GM23338 (cell line): ENCODE results near the gene STARD13. TPM values are rescaled to one million over a fixed set of nuclear protein-coding genes. Genes with fewer than 3 reads are reported as not detected.

Experiments used
- ATAC-seq: fragments of 200-7000 bp; cut with Tn5 transposase; 3 replicates; pipeline ENCODE4 v1.9.1; 2020
- DNase-seq: peaks from one replicate; pipeline ENCODE4 v3.0.0-alpha.2; 2015; ENCODE audit warnings: low spot score
- H2AFZ ChIP-seq: fragments of 200-600 bp; sonication (generic); 2 replicates; pipeline ENCODE4 v1.8.0; 2016; ENCODE audit warnings: antibody characterized with exemption, mild to moderate bottlenecking, moderate library complexity
- H3F3A ChIP-seq: fragments of 200-600 bp; sonication (generic); replicated peaks from 2 replicates; pipeline ENCODE4 v1.8.0; 2017; ENCODE audit warnings: antibody characterized with exemption, mixed run types, low read depth
- H3K27ac ChIP-seq: fragments of 200-600 bp; sonication (generic); 2 replicates; pipeline ENCODE4 v1.6.1; 2016; ENCODE audit warnings: low read depth
- H3K27me3 ChIP-seq: fragments of 200-600 bp; sonication (generic); 2 replicates; pipeline ENCODE4 v1.8.0; 2016; ENCODE audit warnings: mild to moderate bottlenecking, mixed run types, moderate library complexity; ENCODE audit not compliant: insufficient read depth
- H3K36me3 ChIP-seq: fragments of 200-600 bp; sonication (generic); 2 replicates; pipeline ENCODE4 v1.8.0; 2016; ENCODE audit warnings: mild to moderate bottlenecking; ENCODE audit not compliant: insufficient read depth
- H3K4me1 ChIP-seq: fragments of 200-600 bp; sonication (generic); 2 replicates; pipeline ENCODE4 v1.8.0; 2016; ENCODE audit warnings: mild to moderate bottlenecking, moderate library complexity; ENCODE audit not compliant: insufficient read depth
- H3K4me2 ChIP-seq: fragments of 200-600 bp; sonication (generic); 2 replicates; pipeline ENCODE4 v1.7.1; 2017; ENCODE audit warnings: mixed run types
- H3K4me3 ChIP-seq: fragments of 200-600 bp; sonication (generic); 2 replicates; pipeline ENCODE4 v1.6.1; 2016; ENCODE audit warnings: mixed run types
- H3K79me2 ChIP-seq: fragments of 200-600 bp; sonication (generic); replicated peaks from 2 replicates; pipeline ENCODE4 v1.8.0; 2017; ENCODE audit warnings: mild to moderate bottlenecking; ENCODE audit not compliant: insufficient read depth
- H3K9me2 ChIP-seq: fragments of 200-600 bp; sonication (generic); 2 replicates; pipeline ENCODE4 v1.8.0; 2017; ENCODE audit not compliant: insufficient read depth
- H4K20me1 ChIP-seq: fragments of 200-600 bp; sonication (generic); replicated peaks from 2 replicates; pipeline ENCODE4 v1.8.0; 2017; ENCODE audit warnings: mild to moderate bottlenecking; ENCODE audit not compliant: insufficient read depth
- H3K27ac Mint-ChIP-seq: 2 replicates; pipeline ENCODE4 v1.8.0; 2020; ENCODE audit warnings: inconsistent platforms, mild to moderate bottlenecking, moderate library complexity, mixed read lengths
- H3K27me3 Mint-ChIP-seq: 3 replicates; pipeline ENCODE4 v1.8.0; 2022; ENCODE audit warnings: low read depth, mild to moderate bottlenecking, moderate library complexity, mixed read lengths, inconsistent platforms; ENCODE audit not compliant: insufficient read depth, poor library complexity
- H3K36me3 Mint-ChIP-seq: 3 replicates; pipeline ENCODE4 v1.8.0; 2021; ENCODE audit warnings: low read depth, mild to moderate bottlenecking, inconsistent platforms, moderate library complexity, mixed read lengths
- H3K4me1 Mint-ChIP-seq: 3 replicates; pipeline ENCODE4 v1.8.0; 2020; ENCODE audit warnings: mild to moderate bottlenecking, inconsistent platforms, mixed read lengths
- H3K4me3 Mint-ChIP-seq: 3 replicates; pipeline ENCODE4 v1.8.0; 2021; ENCODE audit warnings: moderate library complexity, mild to moderate bottlenecking, inconsistent platforms, mixed read lengths
- H3K9me3 Mint-ChIP-seq: 3 replicates; pipeline ENCODE4 v1.8.0; 2020; ENCODE audit warnings: moderate library complexity, mild to moderate bottlenecking, inconsistent platforms, mixed read lengths
- CREB1 ChIP-seq: fragments of 250-450 bp; sonication (Bioruptor Pico); IDR thresholded peaks from 2 replicates; pipeline ENCODE4 v1.5.0; 2020; ENCODE audit warnings: low read depth, mild to moderate bottlenecking, moderate library complexity
- EZH2 ChIP-seq: fragments of 200-600 bp; sonication (generic); IDR thresholded peaks from one replicate; pipeline ENCODE4 v1.8.0; 2017; ENCODE audit warnings: antibody characterized with exemption, mild to moderate bottlenecking, low read depth; ENCODE audit not compliant: unreplicated experiment
- EZH2phosphoT487 ChIP-seq: fragments of 200-600 bp; sonication (generic); IDR thresholded peaks from one replicate; pipeline ENCODE4 v1.8.1; 2018; ENCODE audit warnings: antibody characterized with exemption; ENCODE audit not compliant: unreplicated experiment
- JUNB ChIP-seq: IDR thresholded peaks from one replicate; pipeline ENCODE4 v1.6.1; 2016; ENCODE audit warnings: antibody characterized with exemption; ENCODE audit not compliant: unreplicated experiment
- NANOG ChIP-seq: IDR thresholded peaks from 2 replicates; pipeline ENCODE4 v1.6.1; 2016; ENCODE audit warnings: antibody characterized with exemption, borderline replicate concordance
- POLR2AphosphoS5 ChIP-seq: IDR thresholded peaks from 2 replicates; pipeline ENCODE4 v1.6.1; 2016; ENCODE audit warnings: antibody characterized with exemption, low read depth
- STAT1 ChIP-seq: IDR thresholded peaks from one replicate; pipeline ENCODE4 v1.6.1; 2016; ENCODE audit warnings: antibody characterized with exemption; ENCODE audit not compliant: unreplicated experiment
- ZNF114 ChIP-seq: fragments of 250-450 bp; sonication (Bioruptor Pico); IDR thresholded peaks from 2 replicates; pipeline ENCODE4 v1.5.0; 2020; ENCODE audit warnings: mild to moderate bottlenecking, moderate library complexity
- ZNF331 ChIP-seq: fragments of 250-450 bp; sonication (Bioruptor Pico); IDR thresholded peaks from 2 replicates; pipeline ENCODE4 v1.5.0; 2020; ENCODE audit warnings: low read depth, mild to moderate bottlenecking, moderate library complexity
- polyA plus RNA-seq: library from polyadenylated mRNA; unstranded; fragments of >200 nt; fragmentation: Nextera tagmentation; extraction: Ambion mirVana; gene quantifications from 2 replicates; pipeline ENCODE4 v1.2.1, GENCODE V29; 2016
- total RNA-seq: library from RNA; depleted of rRNA; stranded (reverse); fragments of >200 nt; shearing (Covaris generic); gene quantifications from 2 replicates; pipeline ENCODE4 v1.2.3, GENCODE V29; 2014
- TF ChIP-seq, protein P1 (sequence below): IDR thresholded peaks from one replicate; pipeline ENCODE4 v1.6.1; 2018; ENCODE audit warnings: antibody characterized with exemption; ENCODE audit not compliant: unreplicated experiment
- TF ChIP-seq, protein P2 (sequence below), 2 experiments: fragments of 200-600 bp in 1 of 2; sonication (generic) in 1 of 2; conservative IDR thresholded peaks; 2 replicates each; pipeline versions ENCODE4 v1.5.1 to v1.6.1; 2016 to 2017; ENCODE audit warnings: antibody characterized with exemption in 2 of 2, low read depth in 2 of 2, mild to moderate bottlenecking in 2 of 2, moderate library complexity in 1 of 2
- TF ChIP-seq, protein P3 (sequence below): IDR thresholded peaks from 2 replicates; pipeline ENCODE4 v1.6.1; 2016; ENCODE audit warnings: antibody characterized with exemption
- TF ChIP-seq, protein P4 (sequence below): fragments of 250-450 bp; sonication (Bioruptor Pico); IDR thresholded peaks from 2 replicates; pipeline ENCODE4 v1.5.0; 2020; ENCODE audit warnings: mild to moderate bottlenecking, moderate library complexity

STARD13 gene
- total and polyA plus RNA-seq, 2 experiments from 2014 or later, result 3.2 to 5.2 TPM

DNA sequence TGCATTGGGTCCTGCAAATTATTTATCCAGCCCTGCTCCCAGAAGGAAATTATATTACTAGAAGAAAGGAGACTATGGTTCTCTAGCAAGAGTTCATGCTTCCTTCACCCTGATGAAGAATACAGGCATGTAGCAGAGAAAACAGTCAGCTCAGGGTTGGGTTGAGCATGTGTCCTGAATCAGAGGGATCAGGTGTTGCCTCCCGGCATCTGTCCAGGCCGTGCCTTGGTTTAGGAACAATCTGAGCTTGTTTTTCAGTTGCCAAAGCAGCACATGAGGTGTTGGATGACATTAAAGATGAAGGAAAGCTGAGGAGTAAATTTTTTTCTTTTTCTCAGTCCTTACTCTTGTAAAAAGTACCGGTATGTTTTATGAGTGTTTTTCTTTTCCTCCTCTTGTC is 207.3 kb downstream of the STARD13 start:
- Mint-ChIP-seq H3K4me1 (no peaks in the 10 kb centered on the region; the same call in 2 of the 3 replicates), H3K27ac (no peak overlapping the region), H3K9me3 (no peaks in the 10 kb centered on the region), H3K36me3 (no peaks in the 10 kb centered on the region), H3K4me3 (no peak overlapping the region), H3K27me3 (peaks cover 5% of the 10 kb centered on the region)
- Histone ChIP-seq H4K20me1 (no peaks in the 10 kb centered on the region; the same call in 1 of the 2 replicates), H3K9me2 (no peaks in the 10 kb centered on the region), H3K36me3 (no peaks in the 10 kb centered on the region), H2AFZ (no peak overlapping the region), H3K79me2 (no peaks in the 10 kb centered on the region), H3F3A (no peaks in the 10 kb centered on the region), H3K27ac (no peak overlapping the region), H3K4me3 (no peak overlapping the region), H3K4me2 (no peak overlapping the region), H3K4me1 (no peaks in the 10 kb centered on the region), H3K27me3 (no peaks in the 10 kb centered on the region)
- DNase-seq, result no peak
- TF ChIP-seq STAT1 (no peak), ZNF331 (CRISPR knock-in tag) (no peak), EZH2 (no peak), JUNB (no peak), NANOG (no peak), ZNF114 (CRISPR knock-in tag) (no peak), EZH2phosphoT487 (no peak), CREB1 (CRISPR knock-in tag) (no peak), POLR2AphosphoS5 (no peak)
- TF ChIP-seq, protein P1, sequence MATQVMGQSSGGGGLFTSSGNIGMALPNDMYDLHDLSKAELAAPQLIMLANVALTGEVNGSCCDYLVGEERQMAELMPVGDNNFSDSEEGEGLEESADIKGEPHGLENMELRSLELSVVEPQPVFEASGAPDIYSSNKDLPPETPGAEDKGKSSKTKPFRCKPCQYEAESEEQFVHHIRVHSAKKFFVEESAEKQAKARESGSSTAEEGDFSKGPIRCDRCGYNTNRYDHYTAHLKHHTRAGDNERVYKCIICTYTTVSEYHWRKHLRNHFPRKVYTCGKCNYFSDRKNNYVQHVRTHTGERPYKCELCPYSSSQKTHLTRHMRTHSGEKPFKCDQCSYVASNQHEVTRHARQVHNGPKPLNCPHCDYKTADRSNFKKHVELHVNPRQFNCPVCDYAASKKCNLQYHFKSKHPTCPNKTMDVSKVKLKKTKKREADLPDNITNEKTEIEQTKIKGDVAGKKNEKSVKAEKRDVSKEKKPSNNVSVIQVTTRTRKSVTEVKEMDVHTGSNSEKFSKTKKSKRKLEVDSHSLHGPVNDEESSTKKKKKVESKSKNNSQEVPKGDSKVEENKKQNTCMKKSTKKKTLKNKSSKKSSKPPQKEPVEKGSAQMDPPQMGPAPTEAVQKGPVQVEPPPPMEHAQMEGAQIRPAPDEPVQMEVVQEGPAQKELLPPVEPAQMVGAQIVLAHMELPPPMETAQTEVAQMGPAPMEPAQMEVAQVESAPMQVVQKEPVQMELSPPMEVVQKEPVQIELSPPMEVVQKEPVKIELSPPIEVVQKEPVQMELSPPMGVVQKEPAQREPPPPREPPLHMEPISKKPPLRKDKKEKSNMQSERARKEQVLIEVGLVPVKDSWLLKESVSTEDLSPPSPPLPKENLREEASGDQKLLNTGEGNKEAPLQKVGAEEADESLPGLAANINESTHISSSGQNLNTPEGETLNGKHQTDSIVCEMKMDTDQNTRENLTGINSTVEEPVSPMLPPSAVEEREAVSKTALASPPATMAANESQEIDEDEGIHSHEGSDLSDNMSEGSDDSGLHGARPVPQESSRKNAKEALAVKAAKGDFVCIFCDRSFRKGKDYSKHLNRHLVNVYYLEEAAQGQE, result no peak
- TF ChIP-seq, protein P2, sequence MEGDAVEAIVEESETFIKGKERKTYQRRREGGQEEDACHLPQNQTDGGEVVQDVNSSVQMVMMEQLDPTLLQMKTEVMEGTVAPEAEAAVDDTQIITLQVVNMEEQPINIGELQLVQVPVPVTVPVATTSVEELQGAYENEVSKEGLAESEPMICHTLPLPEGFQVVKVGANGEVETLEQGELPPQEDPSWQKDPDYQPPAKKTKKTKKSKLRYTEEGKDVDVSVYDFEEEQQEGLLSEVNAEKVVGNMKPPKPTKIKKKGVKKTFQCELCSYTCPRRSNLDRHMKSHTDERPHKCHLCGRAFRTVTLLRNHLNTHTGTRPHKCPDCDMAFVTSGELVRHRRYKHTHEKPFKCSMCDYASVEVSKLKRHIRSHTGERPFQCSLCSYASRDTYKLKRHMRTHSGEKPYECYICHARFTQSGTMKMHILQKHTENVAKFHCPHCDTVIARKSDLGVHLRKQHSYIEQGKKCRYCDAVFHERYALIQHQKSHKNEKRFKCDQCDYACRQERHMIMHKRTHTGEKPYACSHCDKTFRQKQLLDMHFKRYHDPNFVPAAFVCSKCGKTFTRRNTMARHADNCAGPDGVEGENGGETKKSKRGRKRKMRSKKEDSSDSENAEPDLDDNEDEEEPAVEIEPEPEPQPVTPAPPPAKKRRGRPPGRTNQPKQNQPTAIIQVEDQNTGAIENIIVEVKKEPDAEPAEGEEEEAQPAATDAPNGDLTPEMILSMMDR (conservative IDR thresholded peaks at IDR 0.05; ENCODE audit: low read depth in 2 of 2), result no peak
- TF ChIP-seq, protein P3, sequence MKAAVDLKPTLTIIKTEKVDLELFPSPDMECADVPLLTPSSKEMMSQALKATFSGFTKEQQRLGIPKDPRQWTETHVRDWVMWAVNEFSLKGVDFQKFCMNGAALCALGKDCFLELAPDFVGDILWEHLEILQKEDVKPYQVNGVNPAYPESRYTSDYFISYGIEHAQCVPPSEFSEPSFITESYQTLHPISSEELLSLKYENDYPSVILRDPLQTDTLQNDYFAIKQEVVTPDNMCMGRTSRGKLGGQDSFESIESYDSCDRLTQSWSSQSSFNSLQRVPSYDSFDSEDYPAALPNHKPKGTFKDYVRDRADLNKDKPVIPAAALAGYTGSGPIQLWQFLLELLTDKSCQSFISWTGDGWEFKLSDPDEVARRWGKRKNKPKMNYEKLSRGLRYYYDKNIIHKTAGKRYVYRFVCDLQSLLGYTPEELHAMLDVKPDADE, result no peak
- TF ChIP-seq, protein P4, sequence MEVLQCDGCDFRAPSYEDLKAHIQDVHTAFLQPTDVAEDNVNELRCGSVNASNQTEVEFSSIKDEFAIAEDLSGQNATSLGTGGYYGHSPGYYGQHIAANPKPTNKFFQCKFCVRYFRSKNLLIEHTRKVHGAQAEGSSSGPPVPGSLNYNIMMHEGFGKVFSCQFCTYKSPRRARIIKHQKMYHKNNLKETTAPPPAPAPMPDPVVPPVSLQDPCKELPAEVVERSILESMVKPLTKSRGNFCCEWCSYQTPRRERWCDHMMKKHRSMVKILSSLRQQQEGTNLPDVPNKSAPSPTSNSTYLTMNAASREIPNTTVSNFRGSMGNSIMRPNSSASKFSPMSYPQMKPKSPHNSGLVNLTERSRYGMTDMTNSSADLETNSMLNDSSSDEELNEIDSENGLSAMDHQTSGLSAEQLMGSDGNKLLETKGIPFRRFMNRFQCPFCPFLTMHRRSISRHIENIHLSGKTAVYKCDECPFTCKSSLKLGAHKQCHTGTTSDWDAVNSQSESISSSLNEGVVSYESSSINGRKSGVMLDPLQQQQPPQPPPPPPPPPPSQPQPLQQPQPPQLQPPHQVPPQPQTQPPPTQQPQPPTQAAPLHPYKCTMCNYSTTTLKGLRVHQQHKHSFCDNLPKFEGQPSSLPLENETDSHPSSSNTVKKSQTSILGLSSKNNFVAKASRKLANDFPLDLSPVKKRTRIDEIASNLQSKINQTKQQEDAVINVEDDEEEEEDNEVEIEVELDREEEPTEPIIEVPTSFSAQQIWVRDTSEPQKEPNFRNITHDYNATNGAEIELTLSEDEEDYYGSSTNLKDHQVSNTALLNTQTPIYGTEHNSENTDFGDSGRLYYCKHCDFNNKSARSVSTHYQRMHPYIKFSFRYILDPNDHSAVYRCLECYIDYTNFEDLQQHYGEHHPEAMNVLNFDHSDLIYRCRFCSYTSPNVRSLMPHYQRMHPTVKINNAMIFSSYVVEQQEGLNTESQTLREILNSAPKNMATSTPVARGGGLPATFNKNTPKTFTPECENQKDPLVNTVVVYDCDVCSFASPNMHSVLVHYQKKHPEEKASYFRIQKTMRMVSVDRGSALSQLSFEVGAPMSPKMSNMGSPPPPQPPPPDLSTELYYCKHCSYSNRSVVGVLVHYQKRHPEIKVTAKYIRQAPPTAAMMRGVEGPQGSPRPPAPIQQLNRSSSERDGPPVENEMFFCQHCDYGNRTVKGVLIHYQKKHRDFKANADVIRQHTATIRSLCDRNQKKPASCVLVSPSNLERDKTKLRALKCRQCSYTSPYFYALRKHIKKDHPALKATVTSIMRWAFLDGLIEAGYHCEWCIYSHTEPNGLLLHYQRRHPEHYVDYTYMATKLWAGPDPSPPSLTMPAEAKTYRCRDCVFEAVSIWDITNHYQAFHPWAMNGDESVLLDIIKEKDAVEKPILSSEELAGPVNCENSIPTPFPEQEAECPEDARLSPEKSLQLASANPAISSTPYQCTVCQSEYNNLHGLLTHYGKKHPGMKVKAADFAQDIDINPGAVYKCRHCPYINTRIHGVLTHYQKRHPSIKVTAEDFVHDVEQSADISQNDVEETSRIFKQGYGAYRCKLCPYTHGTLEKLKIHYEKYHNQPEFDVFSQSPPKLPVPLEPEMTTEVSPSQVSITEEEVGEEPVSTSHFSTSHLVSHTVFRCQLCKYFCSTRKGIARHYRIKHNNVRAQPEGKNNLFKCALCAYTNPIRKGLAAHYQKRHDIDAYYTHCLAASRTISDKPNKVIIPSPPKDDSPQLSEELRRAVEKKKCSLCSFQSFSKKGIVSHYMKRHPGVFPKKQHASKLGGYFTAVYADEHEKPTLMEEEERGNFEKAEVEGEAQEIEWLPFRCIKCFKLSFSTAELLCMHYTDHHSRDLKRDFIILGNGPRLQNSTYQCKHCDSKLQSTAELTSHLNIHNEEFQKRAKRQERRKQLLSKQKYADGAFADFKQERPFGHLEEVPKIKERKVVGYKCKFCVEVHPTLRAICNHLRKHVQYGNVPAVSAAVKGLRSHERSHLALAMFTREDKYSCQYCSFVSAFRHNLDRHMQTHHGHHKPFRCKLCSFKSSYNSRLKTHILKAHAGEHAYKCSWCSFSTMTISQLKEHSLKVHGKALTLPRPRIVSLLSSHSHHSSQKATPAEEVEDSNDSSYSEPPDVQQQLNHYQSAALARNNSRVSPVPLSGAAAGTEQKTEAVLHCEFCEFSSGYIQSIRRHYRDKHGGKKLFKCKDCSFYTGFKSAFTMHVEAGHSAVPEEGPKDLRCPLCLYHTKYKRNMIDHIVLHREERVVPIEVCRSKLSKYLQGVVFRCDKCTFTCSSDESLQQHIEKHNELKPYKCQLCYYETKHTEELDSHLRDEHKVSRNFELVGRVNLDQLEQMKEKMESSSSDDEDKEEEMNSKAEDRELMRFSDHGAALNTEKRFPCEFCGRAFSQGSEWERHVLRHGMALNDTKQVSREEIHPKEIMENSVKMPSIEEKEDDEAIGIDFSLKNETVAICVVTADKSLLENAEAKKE (CRISPR knock-in tag), result no peak
- no peak for ATAC-seq
